ENCODE data around the gene SLC25A10.

SLC25A10 gene

GRCh38 chr17:81667754-81668153 lies 44.3 kb upstream of the SLC25A10 start:
- no peak for TF ChIP-seq TCF12 (IDR thresholded peaks at IDR 0.05; ENCODE audit: low read depth)
- no peak for TF ChIP-seq TEAD4 (IDR thresholded peaks at IDR 0.05)
- TF ChIP-seq NFIC (IDR thresholded peaks at IDR 0.05): no peak
- TF ChIP-seq REST (IDR thresholded peaks at IDR 0.05; ENCODE audit: low read depth): no peak
- no peak for TF ChIP-seq CEBPB (IDR thresholded peaks at IDR 0.05)
- TF ChIP-seq CREB1 (IDR thresholded peaks at IDR 0.05; ENCODE audit: low read depth): no peak
- TF ChIP-seq EGR1 (IDR thresholded peaks at IDR 0.05): no peak
- no peak for TF ChIP-seq FOXM1 (IDR thresholded peaks at IDR 0.05; ENCODE audit: borderline replicate concordance, low read depth)
- no peak for TF ChIP-seq YY1 (IDR thresholded peaks at IDR 0.05; ENCODE audit: low read depth)
- TF ChIP-seq TAF1 (IDR thresholded peaks at IDR 0.05; ENCODE audit: low read depth): no peak
- TF ChIP-seq EP300 (IDR thresholded peaks at IDR 0.05; ENCODE audit: borderline replicate concordance): no peak
- TF ChIP-seq RAD21 (IDR thresholded peaks at IDR 0.05; ENCODE audit: low read depth): no peak
- no peak for TF ChIP-seq USF1 (IDR thresholded peaks at IDR 0.05)
- TF ChIP-seq ZBTB7A (IDR thresholded peaks at IDR 0.05; ENCODE audit: low read depth): no peak
- no peak for TF ChIP-seq MAX (IDR thresholded peaks at IDR 0.05)

- no peak for TF ChIP-seq TCF12 (IDR thresholded peaks at IDR 0.05; ENCODE audit: low read depth)
- no peak for TF ChIP-seq CEBPB (IDR thresholded peaks at IDR 0.05)
- no peak for TF ChIP-seq TEAD4 (IDR thresholded peaks at IDR 0.05)
- no peak for TF ChIP-seq MAX (IDR thresholded peaks at IDR 0.05)
- TF ChIP-seq FOXM1 (IDR thresholded peaks at IDR 0.05; ENCODE audit: borderline replicate concordance, low read depth): no peak
- TF ChIP-seq RAD21 (IDR thresholded peaks at IDR 0.05; ENCODE audit: low read depth): no peak
- no peak for TF ChIP-seq TAF1 (IDR thresholded peaks at IDR 0.05; ENCODE audit: low read depth)
- TF ChIP-seq EGR1 (IDR thresholded peaks at IDR 0.05): no peak
Observed at GRCh38 chr17:81672504-81672903, 39.6 kb upstream of the SLC25A10 start.

- no peak for TF ChIP-seq FOXM1 (IDR thresholded peaks at IDR 0.05; ENCODE audit: borderline replicate concordance, low read depth)
- no peak for TF ChIP-seq NFIC (IDR thresholded peaks at IDR 0.05)
- TF ChIP-seq EGR1 (IDR thresholded peaks at IDR 0.05): no peak
- no peak for TF ChIP-seq YY1 (IDR thresholded peaks at IDR 0.05; ENCODE audit: low read depth)
- TF ChIP-seq EP300 (IDR thresholded peaks at IDR 0.05; ENCODE audit: borderline replicate concordance): no peak
- TF ChIP-seq ZBTB7A (IDR thresholded peaks at IDR 0.05; ENCODE audit: low read depth): no peak
- no peak for TF ChIP-seq REST (IDR thresholded peaks at IDR 0.05; ENCODE audit: low read depth)
- no peak for TF ChIP-seq TAF1 (IDR thresholded peaks at IDR 0.05; ENCODE audit: low read depth)
- TF ChIP-seq RAD21 (IDR thresholded peaks at IDR 0.05; ENCODE audit: low read depth): no peak
- TF ChIP-seq USF1 (IDR thresholded peaks at IDR 0.05): no peak
- no peak for TF ChIP-seq CREB1 (IDR thresholded peaks at IDR 0.05; ENCODE audit: low read depth)
- TF ChIP-seq MAX (IDR thresholded peaks at IDR 0.05): no peak
- no peak for TF ChIP-seq TCF12 (IDR thresholded peaks at IDR 0.05; ENCODE audit: low read depth)
- TF ChIP-seq TEAD4 (IDR thresholded peaks at IDR 0.05): no peak
- TF ChIP-seq CEBPB (IDR thresholded peaks at IDR 0.05): no peak
Observed at GRCh38 chr17:81672954-81673353, 39.1 kb upstream of the SLC25A10 start.

GRCh38 chr17:81673561-81674258 lies 38.4 kb upstream of the SLC25A10 start:
- no peak for TF ChIP-seq CEBPB (IDR thresholded peaks at IDR 0.05)
- no peak for TF ChIP-seq TCF12 (IDR thresholded peaks at IDR 0.05; ENCODE audit: low read depth)
- no peak for TF ChIP-seq MAX (IDR thresholded peaks at IDR 0.05)
- TF ChIP-seq YY1 (IDR thresholded peaks at IDR 0.05; ENCODE audit: low read depth): no peak
- TF ChIP-seq TAF1 (IDR thresholded peaks at IDR 0.05; ENCODE audit: low read depth): no peak
- TF ChIP-seq CREB1 (IDR thresholded peaks at IDR 0.05; ENCODE audit: low read depth): no peak
- TF ChIP-seq TEAD4 (IDR thresholded peaks at IDR 0.05): no peak
- no peak for TF ChIP-seq NFIC (IDR thresholded peaks at IDR 0.05)
- no peak for TF ChIP-seq EP300 (IDR thresholded peaks at IDR 0.05; ENCODE audit: borderline replicate concordance)
- TF ChIP-seq USF1 (IDR thresholded peaks at IDR 0.05): no peak
- no peak for TF ChIP-seq ZBTB7A (IDR thresholded peaks at IDR 0.05; ENCODE audit: low read depth)
- TF ChIP-seq REST (IDR thresholded peaks at IDR 0.05; ENCODE audit: low read depth): no peak
- TF ChIP-seq EGR1 (IDR thresholded peaks at IDR 0.05): no peak
- no peak for TF ChIP-seq RAD21 (IDR thresholded peaks at IDR 0.05; ENCODE audit: low read depth)
- TF ChIP-seq FOXM1 (IDR thresholded peaks at IDR 0.05; ENCODE audit: borderline replicate concordance, low read depth): no peak

Measured in Ishikawa (cell line).